GM18870 (cell line): ENCODE results near the gene DKKL1.

Experiments
- ATAC-seq: cut with Tn5 transposase; IDR thresholded peaks from one replicate; pipeline ENCODE4 v1.9.1; 2021; ENCODE audit warnings: moderate library complexity; ENCODE audit not compliant: unreplicated experiment

Gene DKKL1

DNA sequence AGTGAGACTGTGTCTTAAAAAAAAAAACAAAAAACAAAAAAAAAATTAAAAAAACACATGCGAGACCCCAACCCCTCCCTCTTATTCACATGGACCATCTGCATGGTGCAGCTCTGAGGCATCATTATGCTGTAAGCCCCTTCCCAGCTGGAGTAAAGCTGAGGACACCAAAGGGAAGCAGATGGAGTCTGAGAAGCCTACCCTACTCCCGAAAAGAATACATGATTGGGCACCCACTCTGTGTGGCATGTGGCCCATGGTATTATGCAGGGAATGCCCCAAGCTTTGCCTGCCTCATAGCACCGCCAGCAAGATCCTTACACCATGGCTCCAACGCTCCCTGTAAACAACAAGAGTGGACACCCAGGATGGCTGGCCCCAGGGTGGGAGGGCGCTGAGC lies 54.8 kb downstream of the DKKL1 start:
- ATAC-seq = no peak

DNA sequence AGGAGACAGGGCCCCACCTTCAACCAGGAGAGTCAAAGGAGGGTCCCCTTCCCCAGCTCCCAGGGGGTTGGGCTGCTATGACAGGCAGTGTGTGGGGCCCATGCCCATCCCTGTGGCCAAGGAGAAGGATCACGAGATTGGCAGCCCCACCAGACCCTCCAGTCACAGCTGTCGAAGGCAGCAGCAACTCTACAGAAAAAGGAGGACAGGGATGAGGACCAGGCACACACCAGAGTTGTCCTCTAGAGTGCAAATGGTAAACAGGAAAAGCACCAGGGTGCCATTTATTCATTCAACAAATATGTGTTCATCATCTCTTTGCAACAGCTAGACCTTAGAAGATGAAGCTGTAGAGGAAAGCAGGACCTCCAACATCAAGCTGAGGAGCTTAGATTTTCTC lies 55.5 kb downstream of the DKKL1 start:
- ATAC-seq = no peak

DNA sequence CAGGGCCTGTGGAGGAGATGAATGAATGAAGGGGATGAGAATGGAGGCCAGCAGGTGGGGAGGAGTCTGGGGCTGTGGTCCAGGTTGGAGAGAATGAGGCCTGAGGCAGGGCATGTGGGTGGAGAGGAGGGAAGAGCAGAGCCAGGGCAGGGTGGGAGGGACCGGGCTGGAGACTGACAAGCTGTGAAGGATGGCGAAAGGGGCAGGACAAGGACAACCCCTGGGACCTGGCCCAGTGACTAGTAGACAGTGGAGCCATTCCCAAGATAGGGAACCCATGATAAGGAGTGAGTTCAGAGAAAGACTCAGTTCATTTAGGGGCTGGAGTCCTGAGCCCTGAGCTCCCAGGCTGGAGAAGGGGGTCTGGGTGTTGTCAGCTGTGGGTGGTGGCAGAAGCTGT lies 56.5 kb downstream of the DKKL1 start:
- no peak for ATAC-seq

DNA sequence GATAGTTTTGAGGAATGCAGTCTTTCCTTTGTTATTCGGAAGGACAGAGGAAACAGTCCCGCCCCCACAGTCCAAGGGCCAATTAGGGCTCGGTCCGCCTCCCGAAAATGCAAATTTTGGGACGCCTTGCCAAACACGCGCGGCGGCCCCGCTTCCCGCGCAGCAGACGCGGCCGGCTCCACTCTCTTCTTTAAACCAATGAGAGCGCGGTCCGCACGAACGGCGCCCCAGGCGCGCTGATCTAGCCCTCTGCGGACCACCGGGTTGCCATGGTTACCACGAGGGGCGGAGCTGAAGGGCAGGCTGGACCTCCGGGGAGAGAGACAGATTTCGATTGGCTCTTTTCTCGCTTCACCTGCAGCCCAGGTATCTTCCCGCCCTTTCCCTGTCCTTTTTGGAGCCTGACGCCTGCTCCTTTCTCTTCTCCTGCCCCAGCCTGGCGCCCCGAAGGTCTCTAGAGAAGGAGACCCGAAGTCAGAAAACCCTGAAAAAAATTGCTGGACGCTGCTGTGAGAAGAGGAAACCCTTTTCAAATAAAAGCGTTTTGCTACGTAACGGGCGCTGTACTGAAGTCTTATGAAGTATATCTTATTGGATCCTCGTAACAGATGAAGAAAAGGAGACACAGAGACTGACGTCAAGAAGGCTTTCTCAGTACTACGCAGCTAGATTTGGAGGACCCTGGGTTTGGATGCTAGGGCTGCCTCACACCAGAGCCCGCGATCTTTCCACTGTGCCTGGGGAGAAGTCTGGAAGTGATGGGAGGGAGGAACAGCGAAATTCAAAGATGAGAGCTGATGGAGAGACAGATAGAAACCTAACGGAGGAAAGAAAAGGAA lies 57.6 kb downstream of the DKKL1 start:
- no peak for ATAC-seq

DNA sequence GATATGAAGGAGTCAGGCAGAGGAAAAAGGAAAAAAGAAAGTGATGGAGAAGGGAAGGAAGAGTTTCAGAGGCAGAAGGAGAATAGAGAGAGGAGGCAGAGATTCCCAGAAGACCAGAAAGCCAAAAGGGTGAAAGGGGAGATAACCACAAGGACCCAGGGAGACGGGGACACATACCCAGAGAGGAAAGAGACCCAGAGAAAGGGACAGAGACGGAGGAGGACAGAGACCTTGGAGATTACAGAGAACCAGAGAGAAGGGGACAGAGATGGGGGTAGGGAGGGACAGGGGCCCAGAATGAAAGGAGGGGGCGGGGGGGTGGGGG lies 58.2 kb downstream of the DKKL1 start:
- no peak for ATAC-seq

DNA sequence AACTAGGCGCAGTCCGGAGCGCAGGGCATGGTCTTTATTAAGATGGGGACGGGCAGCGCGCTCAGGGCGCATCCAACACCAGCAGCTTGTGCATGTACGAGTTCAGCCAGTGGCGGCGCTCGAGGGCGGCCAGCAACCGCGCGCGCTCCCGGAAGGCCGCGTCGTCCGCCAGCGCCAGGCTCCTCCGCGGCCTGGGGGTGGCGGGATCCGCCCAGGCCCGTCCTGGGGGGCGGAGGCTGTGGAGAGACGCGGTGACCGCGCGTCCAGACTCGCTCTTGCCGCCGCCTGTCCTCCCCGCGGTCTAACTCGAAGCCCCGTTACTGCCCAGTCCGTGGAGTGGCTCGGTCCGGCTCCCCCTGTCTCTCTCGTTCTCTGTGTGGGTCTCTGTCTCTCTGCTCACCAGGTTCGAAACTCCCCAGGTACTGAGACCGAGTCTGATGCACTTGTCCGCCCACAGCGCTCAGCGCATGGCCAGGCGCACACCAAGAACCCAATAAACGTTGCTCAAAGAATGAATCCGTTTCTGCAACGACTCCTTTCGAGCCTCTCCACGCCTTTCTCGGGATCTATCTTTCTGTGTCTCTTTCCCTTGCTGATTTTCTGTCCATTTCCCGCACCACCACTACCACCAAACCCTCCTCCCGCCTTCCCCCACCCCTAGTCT lies 58.9 kb downstream of the DKKL1 start:
- no peak for ATAC-seq

DNA sequence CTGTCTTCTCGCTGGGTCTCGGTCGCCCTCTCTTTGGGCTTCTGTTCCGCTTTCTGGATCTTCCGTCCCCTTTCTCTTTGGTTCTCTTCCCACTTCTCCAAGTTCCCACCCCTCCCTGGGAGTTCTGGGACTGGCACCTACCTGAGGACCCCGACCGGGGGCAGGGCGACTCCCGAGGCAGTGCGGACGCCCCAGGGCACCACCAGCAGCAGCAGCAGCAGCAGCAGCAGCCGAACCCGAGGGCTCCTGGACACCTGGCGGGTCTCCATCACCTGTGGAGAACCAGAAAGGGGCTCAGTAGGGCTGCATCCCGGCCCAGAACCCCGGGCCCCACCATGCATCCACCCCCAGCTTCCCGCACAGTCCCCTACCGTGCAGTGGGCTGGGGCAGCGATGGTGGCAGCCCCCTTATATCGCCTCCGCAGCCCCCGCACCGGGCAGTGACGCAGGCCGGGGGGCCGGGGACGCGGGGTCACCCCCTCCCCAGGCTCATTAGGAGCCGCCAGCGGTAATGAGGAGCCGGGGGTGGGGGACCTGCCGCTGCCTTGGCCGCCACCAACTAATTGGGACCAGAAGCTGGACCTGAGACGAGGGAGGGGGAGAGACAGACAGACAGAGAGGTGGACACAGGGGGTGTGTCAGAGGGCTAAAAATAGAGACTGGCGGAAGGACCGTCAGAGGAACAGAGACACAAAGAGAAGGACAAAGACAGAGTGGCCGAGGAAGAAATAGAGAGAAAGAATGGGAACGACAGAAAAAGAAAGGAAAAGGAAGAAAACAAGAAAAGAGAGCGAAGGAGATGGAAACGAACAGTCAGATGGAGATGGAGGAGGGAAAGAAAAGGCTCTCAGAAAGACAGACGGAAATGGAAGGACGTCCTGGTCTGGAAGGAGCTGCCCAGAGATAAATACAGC lies 59.7 kb downstream of the DKKL1 start, which contains the start of gene PTH2:
TSS of gene PTH2 (minus strand) at position 371 of the 914 bp plus-strand sequence. CDS start at position 269, 102 bp downstream.
- no peak for ATAC-seq

DNA sequence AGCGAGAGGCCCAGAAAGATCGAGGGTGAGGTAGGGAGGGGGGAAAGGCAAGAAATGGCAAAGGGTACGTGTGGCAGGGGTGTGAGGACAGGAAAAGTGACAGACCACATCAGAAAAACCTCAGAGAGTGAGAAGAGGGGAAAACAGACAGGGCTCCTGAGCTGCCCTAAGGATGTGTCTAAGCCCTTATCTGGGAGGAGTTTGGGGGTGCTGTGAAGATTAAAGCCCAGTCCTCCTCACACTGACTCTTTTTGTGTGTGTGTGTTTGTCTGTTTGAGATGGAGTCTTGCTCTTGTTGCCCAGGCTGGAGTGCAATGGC lies 60.3 kb downstream of the DKKL1 start:
- no peak for ATAC-seq
